ENCODE measurements around the gene TTLL8.

Gene TTLL8

DNA sequence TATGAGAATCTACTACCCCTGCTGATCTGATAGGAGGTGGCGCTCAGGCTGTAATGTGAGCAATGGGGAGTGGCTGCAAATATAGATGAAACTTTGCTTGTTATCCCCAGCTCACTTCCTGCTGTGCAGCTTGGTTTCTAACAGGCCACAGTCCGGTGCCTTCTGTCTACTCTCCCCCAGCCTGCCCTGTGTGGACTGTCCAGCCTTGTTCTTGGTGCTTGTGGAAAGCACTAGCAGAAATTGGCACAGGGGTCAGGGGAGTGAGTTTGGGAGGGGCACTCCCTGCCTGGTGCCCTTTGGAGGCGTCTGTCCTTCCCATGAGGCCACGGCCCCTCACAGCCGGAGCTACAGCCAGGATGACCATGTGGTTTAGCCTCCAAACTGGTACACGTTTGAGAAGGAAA, 46.0 kb upstream of the TTLL8 start:
- Histone ChIP-seq H4K20me1 (ENCODE audit: insufficient read depth, low read length) (no peaks in the 10 kb centered on the region), H3K9me3 (ENCODE audit: low read length) (no peaks in the 10 kb centered on the region), H3F3A (ENCODE audit: insufficient read depth, low read length) (no peaks in the 10 kb centered on the region), H3K9me2 (ENCODE audit: low read depth, low read length) (no peaks in the 10 kb centered on the region), H3K27ac (ENCODE audit: low read depth, low read length, poor library complexity, severe bottlenecking) (peak overlapping the region; percentile 67), H3K79me2 (ENCODE audit: insufficient read depth, low read length) (no peaks in the 10 kb centered on the region), H3K4me3 (ENCODE audit: low read depth, low read length, poor library complexity, severe bottlenecking) (no peak overlapping the region), H3K9ac (ENCODE audit: low read length) (peak overlapping the region; percentile 18; the same call in 1 of the 2 replicates), H3K4me2 (ENCODE audit: low read length) (no peak overlapping the region), H3K27me3 (ENCODE audit: insufficient read depth, low read length) (no peaks in the 10 kb centered on the region), H3K36me3 (ENCODE audit: insufficient read depth, low read length) (no peaks in the 10 kb centered on the region), H2AFZ (ENCODE audit: low read length) (no peak overlapping the region), H3K4me1 (ENCODE audit: insufficient read depth, low read length, severe bottlenecking) (peaks cover 69% of the 10 kb centered on the region)
- TF ChIP-seq, protein P1, sequence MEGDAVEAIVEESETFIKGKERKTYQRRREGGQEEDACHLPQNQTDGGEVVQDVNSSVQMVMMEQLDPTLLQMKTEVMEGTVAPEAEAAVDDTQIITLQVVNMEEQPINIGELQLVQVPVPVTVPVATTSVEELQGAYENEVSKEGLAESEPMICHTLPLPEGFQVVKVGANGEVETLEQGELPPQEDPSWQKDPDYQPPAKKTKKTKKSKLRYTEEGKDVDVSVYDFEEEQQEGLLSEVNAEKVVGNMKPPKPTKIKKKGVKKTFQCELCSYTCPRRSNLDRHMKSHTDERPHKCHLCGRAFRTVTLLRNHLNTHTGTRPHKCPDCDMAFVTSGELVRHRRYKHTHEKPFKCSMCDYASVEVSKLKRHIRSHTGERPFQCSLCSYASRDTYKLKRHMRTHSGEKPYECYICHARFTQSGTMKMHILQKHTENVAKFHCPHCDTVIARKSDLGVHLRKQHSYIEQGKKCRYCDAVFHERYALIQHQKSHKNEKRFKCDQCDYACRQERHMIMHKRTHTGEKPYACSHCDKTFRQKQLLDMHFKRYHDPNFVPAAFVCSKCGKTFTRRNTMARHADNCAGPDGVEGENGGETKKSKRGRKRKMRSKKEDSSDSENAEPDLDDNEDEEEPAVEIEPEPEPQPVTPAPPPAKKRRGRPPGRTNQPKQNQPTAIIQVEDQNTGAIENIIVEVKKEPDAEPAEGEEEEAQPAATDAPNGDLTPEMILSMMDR (IDR thresholded peaks at IDR 0.05; ENCODE audit: low read length) = no peak
- no peak for TF ChIP-seq EZH2 (IDR thresholded peaks at IDR 0.05; ENCODE audit: borderline replicate concordance, low read length)

DNA sequence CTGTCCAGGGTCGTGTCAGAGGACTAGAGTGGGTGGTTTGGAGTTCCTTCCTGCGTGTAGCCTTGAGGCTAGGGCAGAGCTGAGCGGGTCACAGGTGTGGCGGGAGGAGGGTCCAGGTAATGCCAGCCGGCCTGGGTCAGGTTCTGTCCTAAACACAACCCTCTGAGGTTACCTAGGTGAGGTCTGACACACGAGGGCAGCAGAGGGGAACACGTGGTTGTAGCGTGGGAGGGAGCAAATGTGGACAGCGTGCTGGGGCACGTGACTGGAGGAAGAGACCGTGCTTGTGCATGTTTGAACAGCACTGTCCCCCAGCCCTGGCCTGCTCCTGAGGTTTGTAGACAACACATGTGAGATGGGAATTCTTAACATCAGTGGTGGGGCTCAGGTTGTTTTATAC, 44.8 kb upstream of the TTLL8 start:
- Histone ChIP-seq H3K4me2 (ENCODE audit: low read length) (no peak overlapping the region), H3K9ac (ENCODE audit: low read length) (no peak overlapping the region)

DNA sequence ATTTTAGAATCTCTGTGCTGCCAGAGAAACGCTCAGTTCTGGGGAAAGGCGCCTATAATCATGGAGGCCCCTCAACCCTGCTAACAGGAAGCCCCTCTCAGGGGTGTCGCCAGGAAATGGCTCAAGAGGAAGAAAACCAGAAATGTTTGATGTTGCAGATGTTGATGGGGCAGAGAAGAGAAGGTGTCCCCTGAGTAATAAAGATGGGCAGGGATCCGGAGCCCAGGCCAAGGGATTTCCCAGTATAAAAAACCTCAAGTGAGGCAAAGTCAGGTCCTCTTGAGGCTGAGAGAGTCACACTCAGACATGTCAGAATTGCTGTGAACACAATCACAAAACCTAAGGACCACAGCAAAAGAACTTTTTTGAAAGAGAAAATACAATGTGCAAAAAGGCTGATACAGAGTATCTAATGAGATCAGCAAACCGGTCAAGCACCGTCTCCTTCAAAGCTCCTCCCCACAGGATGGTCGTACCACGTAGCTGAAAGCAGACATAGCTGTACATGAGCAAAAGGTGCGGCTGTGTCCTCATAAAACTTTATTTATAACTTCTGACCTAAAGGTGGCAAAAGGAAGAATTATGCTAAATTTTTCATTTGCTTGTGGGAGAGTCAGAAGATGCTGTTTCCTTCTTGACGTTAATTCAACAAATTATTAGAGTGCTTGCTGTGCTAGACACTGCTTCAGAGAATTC, 43.9 kb upstream of the TTLL8 start:
- Histone ChIP-seq H4K20me1 (ENCODE audit: insufficient read depth, low read length) (no peaks in the 10 kb centered on the region), H3K36me3 (ENCODE audit: insufficient read depth, low read length) (no peaks in the 10 kb centered on the region; the same call in 1 of the 2 replicates), H3K27ac (ENCODE audit: low read depth, low read length, poor library complexity, severe bottlenecking) (peak overlapping the region; percentile 80), H3K4me1 (ENCODE audit: insufficient read depth, low read length, severe bottlenecking) (peaks cover 54% of the 10 kb centered on the region), H3K4me3 (ENCODE audit: low read depth, low read length, poor library complexity, severe bottlenecking) (no peak overlapping the region), H3K9ac (ENCODE audit: low read length) (peak overlapping the region; percentile 27; the same call in 1 of the 2 replicates), H3K27me3 (ENCODE audit: insufficient read depth, low read length) (no peaks in the 10 kb centered on the region), H3K4me2 (ENCODE audit: low read length) (peak overlapping the region; percentile 15; the same call in 1 of the 2 replicates), H3F3A (ENCODE audit: insufficient read depth, low read length) (no peaks in the 10 kb centered on the region), H2AFZ (ENCODE audit: low read length) (no peak overlapping the region), H3K79me2 (ENCODE audit: insufficient read depth, low read length) (no peaks in the 10 kb centered on the region), H3K9me3 (ENCODE audit: low read length) (no peaks in the 10 kb centered on the region), H3K9me2 (ENCODE audit: low read depth, low read length) (no peaks in the 10 kb centered on the region)
- no peak for TF ChIP-seq EZH2 (IDR thresholded peaks at IDR 0.05; ENCODE audit: borderline replicate concordance, low read length)
- TF ChIP-seq, protein P1 (IDR thresholded peaks at IDR 0.05; ENCODE audit: low read length) = no peak

More for the DNA sequence above, 44.8 kb upstream of the TTLL8 start:
- Histone ChIP-seq H4K20me1 (ENCODE audit: insufficient read depth, low read length) (no peaks in the 10 kb centered on the region), H3K36me3 (ENCODE audit: insufficient read depth, low read length) (no peaks in the 10 kb centered on the region), H3K4me3 (ENCODE audit: low read depth, low read length, poor library complexity, severe bottlenecking) (no peak overlapping the region), H3K27ac (ENCODE audit: low read depth, low read length, poor library complexity, severe bottlenecking) (peak overlapping the region; percentile 80), H2AFZ (ENCODE audit: low read length) (no peak overlapping the region), H3K4me1 (ENCODE audit: insufficient read depth, low read length, severe bottlenecking) (peaks cover 64% of the 10 kb centered on the region), H3K9me3 (ENCODE audit: low read length) (no peaks in the 10 kb centered on the region), H3K79me2 (ENCODE audit: insufficient read depth, low read length) (no peaks in the 10 kb centered on the region), H3K27me3 (ENCODE audit: insufficient read depth, low read length) (no peaks in the 10 kb centered on the region), H3K9me2 (ENCODE audit: low read depth, low read length) (no peaks in the 10 kb centered on the region), H3F3A (ENCODE audit: insufficient read depth, low read length) (no peaks in the 10 kb centered on the region)
- TF ChIP-seq, protein P1 (IDR thresholded peaks at IDR 0.05; ENCODE audit: low read length) = peak; percentile 24; the same call in 1 of the 2 replicates
- no peak for TF ChIP-seq EZH2 (IDR thresholded peaks at IDR 0.05; ENCODE audit: borderline replicate concordance, low read length)

Data from OCI-LY1 (cell line).